ENCODE data around the gene APPBP2.

The APPBP2 gene

GRCh38 chr17:60524463-60525327 is 1.3 kb downstream of the APPBP2 start:
- TF ChIP-seq GATA2 (IDR thresholded peaks at IDR 0.05; ENCODE audit: low read depth, low read length), result no peak
- TF ChIP-seq GATA3 (IDR thresholded peaks at IDR 0.05; ENCODE audit: low read depth, low read length), result no peak

- TF ChIP-seq GATA3 (IDR thresholded peaks at IDR 0.05; ENCODE audit: low read depth, low read length), result no peak
- TF ChIP-seq GATA2 (IDR thresholded peaks at IDR 0.05; ENCODE audit: low read depth, low read length), result no peak
These were observed 2.2 kb downstream of the APPBP2 start for GRCh38 chr17:60523822-60524221.

GRCh38 chr17:60522889-60523626 is 3.0 kb downstream of the APPBP2 start:
- no peak for TF ChIP-seq GATA3 (IDR thresholded peaks at IDR 0.05; ENCODE audit: low read depth, low read length)
- TF ChIP-seq GATA2 (IDR thresholded peaks at IDR 0.05; ENCODE audit: low read depth, low read length), result no peak

GRCh38 chr17:60519795-60520194 is 6.2 kb downstream of the APPBP2 start:
- TF ChIP-seq GATA3 (IDR thresholded peaks at IDR 0.05; ENCODE audit: low read depth, low read length) (no peak), GATA2 (IDR thresholded peaks at IDR 0.05; ENCODE audit: low read depth, low read length) (no peak)

- TF ChIP-seq GATA2 (IDR thresholded peaks at IDR 0.05; ENCODE audit: low read depth, low read length), result no peak
- TF ChIP-seq GATA3 (IDR thresholded peaks at IDR 0.05; ENCODE audit: low read depth, low read length), result no peak
These were observed 11.5 kb downstream of the APPBP2 start for GRCh38 chr17:60514500-60514899.

- TF ChIP-seq GATA3 (IDR thresholded peaks at IDR 0.05; ENCODE audit: low read depth, low read length) (no peak), GATA2 (IDR thresholded peaks at IDR 0.05; ENCODE audit: low read depth, low read length) (no peak)
These were observed 12.0 kb downstream of the APPBP2 start for GRCh38 chr17:60514053-60514452.

GRCh38 chr17:60513014-60513413 is 13.0 kb downstream of the APPBP2 start:
- no peak for TF ChIP-seq GATA3 (IDR thresholded peaks at IDR 0.05; ENCODE audit: low read depth, low read length)
- no peak for TF ChIP-seq GATA2 (IDR thresholded peaks at IDR 0.05; ENCODE audit: low read depth, low read length)

- TF ChIP-seq GATA3 (IDR thresholded peaks at IDR 0.05; ENCODE audit: low read depth, low read length), result no peak
- TF ChIP-seq GATA2 (IDR thresholded peaks at IDR 0.05; ENCODE audit: low read depth, low read length), result no peak
These were observed 15.3 kb downstream of the APPBP2 start for GRCh38 chr17:60510723-60511122.

- TF ChIP-seq GATA3 (IDR thresholded peaks at IDR 0.05; ENCODE audit: low read depth, low read length), result no peak
- TF ChIP-seq GATA2 (IDR thresholded peaks at IDR 0.05; ENCODE audit: low read depth, low read length), result no peak
These were observed 16.0 kb downstream of the APPBP2 start for GRCh38 chr17:60510031-60510430.

GRCh38 chr17:60508384-60508980 is 17.6 kb downstream of the APPBP2 start:
- TF ChIP-seq GATA3 (IDR thresholded peaks at IDR 0.05; ENCODE audit: low read depth, low read length) (no peak), GATA2 (IDR thresholded peaks at IDR 0.05; ENCODE audit: low read depth, low read length) (no peak)

- TF ChIP-seq GATA2 (IDR thresholded peaks at IDR 0.05; ENCODE audit: low read depth, low read length), result no peak
- TF ChIP-seq GATA3 (IDR thresholded peaks at IDR 0.05; ENCODE audit: low read depth, low read length), result no peak
These were observed 19.7 kb downstream of the APPBP2 start for GRCh38 chr17:60506312-60506711.

GRCh38 chr17:60502145-60502544 is 23.9 kb downstream of the APPBP2 start:
- TF ChIP-seq GATA2 (IDR thresholded peaks at IDR 0.05; ENCODE audit: low read depth, low read length) (no peak), GATA3 (IDR thresholded peaks at IDR 0.05; ENCODE audit: low read depth, low read length) (no peak)

- no peak for TF ChIP-seq GATA2 (IDR thresholded peaks at IDR 0.05; ENCODE audit: low read depth, low read length)
- no peak for TF ChIP-seq GATA3 (IDR thresholded peaks at IDR 0.05; ENCODE audit: low read depth, low read length)
These were observed 24.5 kb downstream of the APPBP2 start for GRCh38 chr17:60501589-60501988.

- no peak for TF ChIP-seq GATA2 (IDR thresholded peaks at IDR 0.05; ENCODE audit: low read depth, low read length)
- TF ChIP-seq GATA3 (IDR thresholded peaks at IDR 0.05; ENCODE audit: low read depth, low read length), result no peak
These were observed 30.0 kb downstream of the APPBP2 start for GRCh38 chr17:60496041-60496440.

All from SH-SY5Y (cell line).